ENCODE measurements around the gene MAOB.

MAOB gene

DNA sequence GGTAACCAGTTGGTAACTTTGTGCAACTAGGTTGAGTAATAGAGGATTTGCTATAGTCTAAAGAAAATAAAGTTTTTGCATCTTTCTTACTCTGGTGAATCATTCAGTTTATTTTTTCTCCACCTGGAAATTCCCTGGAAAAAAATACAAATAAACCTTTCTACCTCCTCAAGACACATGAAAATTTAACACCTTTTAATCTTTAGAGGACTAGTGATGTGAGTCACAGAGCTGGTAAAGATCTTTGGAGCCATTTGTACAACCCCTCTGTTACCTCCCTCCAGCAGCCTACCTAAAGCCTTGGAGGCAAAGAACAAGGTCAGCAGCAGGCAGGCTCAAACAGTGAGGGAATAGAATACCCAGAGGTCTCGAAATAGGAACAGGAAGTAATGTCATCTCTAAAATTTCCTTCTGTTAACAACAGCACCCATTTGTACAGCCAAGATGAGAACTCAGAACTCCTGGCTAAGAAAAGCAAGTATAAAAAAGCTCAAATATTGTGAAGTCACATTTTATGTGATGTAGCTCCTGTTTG is 10.2 kb upstream of the MAOB start:
- TF ChIP-seq CTCF (IDR thresholded peaks at IDR 0.05; ENCODE audit: extremely low read depth, missing control alignments) = no peak
- no peak for DNase-seq (ENCODE audit: low spot score)

DNA sequence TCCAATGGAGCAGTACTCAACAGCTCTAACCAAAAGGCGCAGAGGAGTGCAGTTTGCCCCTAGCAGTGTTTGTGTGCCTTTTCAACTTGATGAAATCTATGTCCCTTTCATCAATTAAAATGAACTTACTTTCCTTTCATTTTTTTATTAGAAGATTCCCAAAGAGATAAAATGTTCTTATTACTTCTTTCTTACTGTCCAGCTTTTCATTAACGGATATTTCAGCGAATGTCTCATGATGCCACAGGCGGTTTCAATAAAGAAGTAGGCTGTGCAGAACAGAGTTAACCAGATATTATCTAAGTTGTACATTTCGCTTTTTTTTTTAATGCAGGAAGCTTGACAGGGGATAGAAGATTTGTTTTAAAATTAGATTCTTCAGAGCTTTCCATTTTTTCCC is 3.4 kb upstream of the MAOB start:
- DNase-seq (ENCODE audit: low spot score) = no peak
- no peak for TF ChIP-seq CTCF (IDR thresholded peaks at IDR 0.05; ENCODE audit: extremely low read depth, missing control alignments)

DNA sequence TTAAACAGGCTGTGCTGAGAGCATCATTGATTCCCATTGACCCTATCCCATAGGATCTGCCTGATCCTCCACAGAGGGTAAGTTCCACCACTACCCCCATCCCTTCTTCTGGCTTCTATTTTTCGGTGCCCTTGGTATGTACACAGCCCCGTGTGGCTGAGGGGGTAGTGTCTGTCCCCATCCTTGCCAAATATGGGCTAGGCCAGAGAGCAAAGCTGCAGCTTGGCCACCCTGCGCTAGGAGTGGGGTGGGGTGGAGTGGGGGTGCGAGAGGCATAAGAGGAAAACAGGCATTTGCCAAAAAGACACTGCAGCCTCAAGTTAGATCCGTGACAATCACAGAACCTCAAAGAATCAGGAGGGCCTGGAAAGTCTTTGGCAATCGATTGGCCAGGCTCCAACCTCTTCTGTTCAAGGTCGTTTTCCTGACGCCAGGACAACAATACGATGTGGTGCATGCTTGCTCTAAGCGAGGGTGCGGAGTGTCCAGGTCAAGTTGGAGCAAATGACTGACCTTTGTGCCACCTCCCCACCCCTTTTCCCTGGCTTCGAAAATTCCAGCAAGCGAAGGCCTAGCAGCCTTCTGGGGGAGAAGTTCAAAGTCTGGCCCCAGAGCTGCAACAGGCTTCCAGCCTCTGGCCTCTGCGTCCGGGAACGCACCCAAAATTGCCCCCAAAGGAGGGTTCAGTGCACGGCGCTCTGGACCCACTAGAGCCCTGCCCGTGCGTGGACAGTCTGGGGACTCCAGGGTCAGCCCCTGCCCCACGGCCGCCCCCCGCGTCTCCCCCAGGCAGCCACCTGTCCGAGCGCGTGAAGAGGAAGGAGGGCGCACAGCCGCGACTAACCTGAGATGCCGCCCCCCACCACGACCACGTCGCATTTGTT is 598 bp downstream of the MAOB start:
- DNase-seq (ENCODE audit: low spot score) = no peak
- TF ChIP-seq CTCF (IDR thresholded peaks at IDR 0.05; ENCODE audit: extremely low read depth, missing control alignments) = no peak

DNA sequence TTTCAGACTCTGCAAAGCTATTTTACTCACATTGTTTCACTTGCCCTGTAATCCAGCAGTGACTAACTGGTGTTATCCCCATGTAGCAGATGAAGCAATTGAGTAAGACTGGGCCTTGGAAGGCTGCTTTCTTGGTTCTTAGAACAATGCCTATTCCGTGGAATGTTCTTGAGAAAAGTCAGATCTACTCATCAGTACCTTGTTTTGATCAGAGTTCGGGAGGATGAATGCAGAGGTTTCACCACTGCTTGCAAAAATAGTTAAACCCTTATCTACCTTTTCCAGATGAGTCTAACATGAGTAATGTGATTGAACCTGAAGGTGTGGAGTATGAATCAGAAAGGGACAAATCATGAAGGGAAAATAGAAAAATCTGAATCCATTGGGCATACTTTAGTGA is 1.8 kb downstream of the MAOB start:
- no peak for TF ChIP-seq CTCF (IDR thresholded peaks at IDR 0.05; ENCODE audit: extremely low read depth, missing control alignments)
- DNase-seq (ENCODE audit: low spot score) = no peak

DNA sequence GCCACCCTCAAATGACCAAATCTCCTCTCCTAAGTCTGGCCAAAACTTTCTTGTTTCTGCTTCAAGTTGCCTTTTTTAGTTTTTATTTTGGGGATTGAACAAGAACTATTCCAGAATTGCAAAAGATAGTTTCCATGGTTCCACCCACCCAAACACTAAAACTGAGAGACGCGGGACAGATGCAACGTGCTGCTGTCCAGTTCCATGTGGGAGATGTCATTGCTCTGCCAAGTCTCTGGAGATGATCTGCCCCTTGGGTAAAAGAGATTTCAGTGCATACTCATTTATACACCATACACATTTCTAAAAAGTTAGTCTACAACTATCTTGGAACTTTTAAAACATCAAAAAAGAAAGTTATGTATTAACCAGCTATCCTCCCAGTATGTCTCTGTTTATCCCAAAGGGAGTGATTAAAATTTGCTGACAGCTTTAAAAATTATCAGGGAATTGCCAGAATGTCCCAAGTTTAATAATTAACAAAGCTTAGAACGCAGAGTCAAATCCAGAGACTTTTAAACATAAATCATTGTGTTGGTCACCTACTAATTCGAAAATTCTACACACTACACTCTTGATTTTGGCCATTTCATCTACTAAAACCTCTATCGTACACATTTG is 3.2 kb downstream of the MAOB start:
- no peak for DNase-seq (ENCODE audit: low spot score)
- no peak for TF ChIP-seq CTCF (IDR thresholded peaks at IDR 0.05; ENCODE audit: extremely low read depth, missing control alignments)

- no peak for TF ChIP-seq CTCF (IDR thresholded peaks at IDR 0.05; ENCODE audit: extremely low read depth, missing control alignments)
- DNase-seq (ENCODE audit: low spot score) = no peak
Observed at GRCh38 chrX:43876680-43877079, 5.6 kb downstream of the MAOB start.

- DNase-seq (ENCODE audit: low spot score) = no peak
- TF ChIP-seq CTCF (IDR thresholded peaks at IDR 0.05; ENCODE audit: extremely low read depth, missing control alignments) = no peak
Observed at GRCh38 chrX:43870758-43871419, 11.4 kb downstream of the MAOB start.
